Thoracic aorta (tissue), 2 donors: ENCODE measurements around the gene COX8A. TPM values are rescaled to one million over a fixed set of nuclear protein-coding genes. Genes with fewer than 3 reads are reported as not detected.

Experiments
- ATAC-seq: fragments of 150-250 bp; one replicate; pipeline ENCODE4 v1.8.0; 2017; ENCODE audit warnings: low read depth; ENCODE audit not compliant: insufficient number of reproducible peaks, low FRiP score
- DNase-seq: peaks from one replicate; pipeline ENCODE4 v3.0.0-alpha.2; 2020; ENCODE audit warnings: low spot score
- H3K27ac ChIP-seq, 2 donors: fragments of 200-600 bp; sonication (generic); 1 replicate in 1 of 2; 2 replicates in 1 of 2; pipeline ENCODE4 v1.5.1; 2016; ENCODE audit warnings: mild to moderate bottlenecking in 2 of 2, moderate library complexity in 2 of 2
- H3K27me3 ChIP-seq: fragments of 200-600 bp; sonication (generic); replicated peaks from 2 replicates; pipeline ENCODE4 v1.6.0; 2016; ENCODE audit warnings: mild to moderate bottlenecking; ENCODE audit not compliant: insufficient read depth
- H3K36me3 ChIP-seq: fragments of 200-600 bp; sonication (generic); one replicate; pipeline ENCODE4 v1.5.1; 2016
- H3K4me1 ChIP-seq, 2 donors: fragments of 200-600 bp; sonication (generic); 1 replicate in 1 of 2; 2 replicates in 1 of 2; pipeline versions ENCODE4 v1.5.1 to v1.6.0; 2016; ENCODE audit warnings: low read depth in 2 of 2, mild to moderate bottlenecking in 1 of 2; ENCODE audit not compliant: control insufficient read depth in 1 of 2
- H3K4me3 ChIP-seq: fragments of 200-600 bp; sonication (generic); 2 replicates; pipeline ENCODE4 v1.5.1; 2016; ENCODE audit warnings: mild to moderate bottlenecking
- H3K9me3 ChIP-seq: fragments of 200-600 bp; sonication (generic); 2 replicates; pipeline ENCODE4 v1.5.1; 2016
- total RNA-seq, 2 donors: library from RNA; depleted of rRNA; stranded (reverse); fragments of >200 nt; gene quantifications; one replicate each; pipeline versions ENCODE4 v1.1.0 to v1.2.3, GENCODE V29; 2016
- TF ChIP-seq, protein P1 (sequence below): fragments of 200-600 bp; sonication (generic); IDR thresholded peaks from one replicate; pipeline ENCODE4 v1.5.1; 2019; ENCODE audit warnings: antibody characterized with exemption

COX8A gene
- total RNA-seq, 2 donors from 2014 or later = 178 to 469 TPM

- Histone ChIP-seq H3K27me3 (no peaks in the 10 kb centered on the region), H3K9me3 (no peaks in the 10 kb centered on the region)
- no peak for ATAC-seq
These were observed 31.3 kb downstream of the COX8A start for GRCh38 chr11:64005691-64006090.

DNA sequence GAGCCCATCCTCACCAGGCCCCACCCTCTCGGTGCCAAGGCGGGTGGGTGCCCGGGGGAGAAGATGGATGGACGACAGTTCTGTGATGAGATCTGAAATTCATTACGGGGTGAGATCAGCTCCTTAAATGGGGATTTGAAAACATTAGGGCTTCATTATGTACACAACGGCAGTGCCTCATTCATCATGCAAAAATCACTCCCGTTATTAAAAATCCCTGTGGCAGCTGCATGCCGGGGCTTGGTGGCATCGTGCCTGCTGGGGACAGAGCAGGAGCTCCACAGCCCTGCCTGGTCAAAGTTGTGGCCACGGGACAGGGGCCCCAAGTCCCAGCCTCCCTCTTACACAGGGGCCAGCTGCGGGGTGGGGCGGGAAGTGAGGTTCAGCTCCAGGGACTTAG lies 32.0 kb downstream of the COX8A start:
- Histone ChIP-seq H3K27ac (no peak overlapping the region), H3K4me1 (peaks cover 3 to 14% of the 10 kb centered on the region in 2 donors), H3K36me3 (no peaks in the 10 kb centered on the region), H3K27me3 (no peaks in the 10 kb centered on the region), H3K9me3 (no peaks in the 10 kb centered on the region), H3K4me3 (no peak overlapping the region)
- DNase-seq = no peak
- no peak for ATAC-seq
- TF ChIP-seq, protein P1, sequence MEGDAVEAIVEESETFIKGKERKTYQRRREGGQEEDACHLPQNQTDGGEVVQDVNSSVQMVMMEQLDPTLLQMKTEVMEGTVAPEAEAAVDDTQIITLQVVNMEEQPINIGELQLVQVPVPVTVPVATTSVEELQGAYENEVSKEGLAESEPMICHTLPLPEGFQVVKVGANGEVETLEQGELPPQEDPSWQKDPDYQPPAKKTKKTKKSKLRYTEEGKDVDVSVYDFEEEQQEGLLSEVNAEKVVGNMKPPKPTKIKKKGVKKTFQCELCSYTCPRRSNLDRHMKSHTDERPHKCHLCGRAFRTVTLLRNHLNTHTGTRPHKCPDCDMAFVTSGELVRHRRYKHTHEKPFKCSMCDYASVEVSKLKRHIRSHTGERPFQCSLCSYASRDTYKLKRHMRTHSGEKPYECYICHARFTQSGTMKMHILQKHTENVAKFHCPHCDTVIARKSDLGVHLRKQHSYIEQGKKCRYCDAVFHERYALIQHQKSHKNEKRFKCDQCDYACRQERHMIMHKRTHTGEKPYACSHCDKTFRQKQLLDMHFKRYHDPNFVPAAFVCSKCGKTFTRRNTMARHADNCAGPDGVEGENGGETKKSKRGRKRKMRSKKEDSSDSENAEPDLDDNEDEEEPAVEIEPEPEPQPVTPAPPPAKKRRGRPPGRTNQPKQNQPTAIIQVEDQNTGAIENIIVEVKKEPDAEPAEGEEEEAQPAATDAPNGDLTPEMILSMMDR = no peak

More at GRCh38 chr11:64005691-64006090, 31.3 kb downstream of the COX8A start:
- Histone ChIP-seq H3K36me3 (no peaks in the 10 kb centered on the region), H3K27ac (no peak overlapping the region), H3K4me1 (peaks cover 6 to 21% of the 10 kb centered on the region in 2 donors), H3K4me3 (no peak overlapping the region)
- no peak for DNase-seq
- TF ChIP-seq, protein P1 = no peak

GRCh38 chr11:64007160-64007628 lies 32.8 kb downstream of the COX8A start:
- peak overlapping the region in 1 of 2 donors; percentile 42 for H3K27ac ChIP-seq
- TF ChIP-seq, protein P1 = no peak
- DNase-seq = no peak
- H3K4me1 ChIP-seq = peaks cover 3 to 13% of the 10 kb centered on the region in 2 donors
- no peak for ATAC-seq
- no peaks in the 10 kb centered on the region for H3K27me3 ChIP-seq
- no peaks in the 10 kb centered on the region for H3K9me3 ChIP-seq
- H3K4me3 ChIP-seq = peak overlapping the region; percentile 81
- H3K36me3 ChIP-seq = no peaks in the 10 kb centered on the region

DNA sequence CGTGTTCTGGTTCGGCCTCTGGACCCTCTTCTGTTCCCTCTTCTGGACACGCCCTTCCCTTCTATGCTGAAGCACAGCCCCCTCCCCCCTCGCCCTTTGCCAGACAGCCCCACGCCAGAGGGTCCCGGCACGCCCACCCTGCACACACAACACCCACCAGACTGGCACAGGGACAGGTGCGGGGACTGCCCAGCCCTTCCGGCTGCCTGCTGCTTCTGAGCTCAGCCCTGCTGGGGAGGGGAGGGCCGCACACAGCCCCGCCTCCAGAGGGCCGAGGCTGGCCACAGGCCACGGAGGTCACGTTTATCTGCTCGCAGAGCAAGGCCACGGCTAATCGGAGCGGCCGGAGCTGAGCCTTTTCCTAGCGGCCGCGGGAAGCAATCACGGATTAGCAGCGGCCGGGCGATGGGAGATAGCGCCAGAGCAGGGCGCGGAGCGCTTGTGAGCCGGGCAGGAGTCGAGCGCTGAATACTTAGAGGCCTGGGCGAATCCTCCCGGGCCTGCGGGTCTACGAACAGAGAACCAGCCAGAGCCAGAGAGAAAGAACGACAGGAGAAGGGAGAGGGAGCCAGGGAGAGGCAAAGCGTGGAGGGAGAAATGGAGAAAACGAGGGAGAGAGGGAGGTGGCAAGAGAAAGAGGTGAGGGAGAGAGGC lies 33.3 kb downstream of the COX8A start:
- ATAC-seq = peak; percentile 52
- H3K36me3 ChIP-seq = no peaks in the 10 kb centered on the region

DNA sequence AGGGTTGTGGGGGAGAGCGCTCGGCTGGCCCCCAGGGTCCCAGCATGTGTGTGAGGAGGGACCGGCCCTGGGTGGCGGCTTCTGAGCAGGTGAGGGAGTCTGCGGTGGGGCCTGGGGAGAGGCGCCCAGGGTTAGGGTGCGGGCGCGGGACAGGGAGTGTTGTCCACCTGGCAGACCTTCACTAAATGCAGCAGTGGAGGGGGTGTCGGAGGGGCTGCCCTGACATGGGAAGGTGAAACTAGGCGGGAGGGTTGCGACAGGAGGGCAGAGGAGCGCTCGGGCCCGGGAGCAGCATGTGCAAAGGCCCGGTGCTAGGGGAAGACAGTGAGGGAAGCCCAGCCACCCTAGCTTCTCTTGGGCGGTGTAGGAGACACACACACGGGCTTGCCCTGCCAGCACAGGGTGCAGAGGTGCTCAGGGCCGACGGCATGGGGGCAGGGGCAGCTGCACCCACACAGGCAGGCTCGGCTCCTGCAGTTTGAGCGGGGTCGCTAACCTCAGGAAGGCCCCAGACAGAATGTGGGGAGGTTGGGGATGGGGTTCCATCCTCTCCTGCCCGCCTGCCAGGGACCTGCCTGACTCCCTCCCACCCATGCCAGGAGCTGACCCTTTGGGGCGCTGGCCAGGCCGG lies 34.0 kb downstream of the COX8A start:
- Histone ChIP-seq H3K9me3 (no peaks in the 10 kb centered on the region), H3K4me3 (peak overlapping the region; percentile 81), H3K36me3 (no peaks in the 10 kb centered on the region), H3K4me1 (peaks cover 3 to 13% of the 10 kb centered on the region in 2 donors), H3K27me3 (no peaks in the 10 kb centered on the region), H3K27ac (peak overlapping the region in 1 of 2 donors; percentile 42)
- no peak for DNase-seq
- ATAC-seq = no peak
- TF ChIP-seq, protein P1 = no peak

More for the DNA sequence above, 33.3 kb downstream of the COX8A start:
- TF ChIP-seq, protein P1 = peak; percentile 46
- no peaks in the 10 kb centered on the region for H3K9me3 ChIP-seq
- no peaks in the 10 kb centered on the region for H3K27me3 ChIP-seq
- peaks cover 3 to 13% of the 10 kb centered on the region in 2 donors for H3K4me1 ChIP-seq
- no peak for DNase-seq
- peak overlapping the region in 1 of 2 donors; percentile 42 for H3K27ac ChIP-seq
- peak overlapping the region; percentile 81 for H3K4me3 ChIP-seq
